ENCODE measurements around the gene LRRC71.

GRCh38 chr1:156959414-156959813, 39.0 kb downstream of the LRRC71 start:
- TF ChIP-seq, protein P1, sequence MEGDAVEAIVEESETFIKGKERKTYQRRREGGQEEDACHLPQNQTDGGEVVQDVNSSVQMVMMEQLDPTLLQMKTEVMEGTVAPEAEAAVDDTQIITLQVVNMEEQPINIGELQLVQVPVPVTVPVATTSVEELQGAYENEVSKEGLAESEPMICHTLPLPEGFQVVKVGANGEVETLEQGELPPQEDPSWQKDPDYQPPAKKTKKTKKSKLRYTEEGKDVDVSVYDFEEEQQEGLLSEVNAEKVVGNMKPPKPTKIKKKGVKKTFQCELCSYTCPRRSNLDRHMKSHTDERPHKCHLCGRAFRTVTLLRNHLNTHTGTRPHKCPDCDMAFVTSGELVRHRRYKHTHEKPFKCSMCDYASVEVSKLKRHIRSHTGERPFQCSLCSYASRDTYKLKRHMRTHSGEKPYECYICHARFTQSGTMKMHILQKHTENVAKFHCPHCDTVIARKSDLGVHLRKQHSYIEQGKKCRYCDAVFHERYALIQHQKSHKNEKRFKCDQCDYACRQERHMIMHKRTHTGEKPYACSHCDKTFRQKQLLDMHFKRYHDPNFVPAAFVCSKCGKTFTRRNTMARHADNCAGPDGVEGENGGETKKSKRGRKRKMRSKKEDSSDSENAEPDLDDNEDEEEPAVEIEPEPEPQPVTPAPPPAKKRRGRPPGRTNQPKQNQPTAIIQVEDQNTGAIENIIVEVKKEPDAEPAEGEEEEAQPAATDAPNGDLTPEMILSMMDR (IDR thresholded peaks at IDR 0.05; ENCODE audit: low read depth, low read length): no peak
- TF ChIP-seq EZH2phosphoT487 (IDR thresholded peaks at IDR 0.05; ENCODE audit: low read depth): no peak
